K562 (cell line): ENCODE measurements around the gene ANKLE1. TPM values are rescaled to one million over a fixed set of nuclear protein-coding genes. Genes with fewer than 3 reads are reported as not detected.
A peak's percentile ranks its signal among the peaks of the same experiment; 100 is the strongest.

Source experiments
- ARID1B ChIP-seq: fragments of 450-650 bp; IDR thresholded peaks from 2 replicates; pipeline ENCODE4 v1.6.1; 2016; ENCODE audit warnings: antibody characterized with exemption, mild to moderate bottlenecking, inconsistent platforms
- BHLHE40 ChIP-seq: IDR thresholded peaks from 2 replicates; pipeline ENCODE4 v1.6.1; 2011; ENCODE audit warnings: low read length, improper control_type of control experiment
- CREB3 ChIP-seq: fragments of 450-650 bp; conservative IDR thresholded peaks from 2 replicates; pipeline ENCODE4 v1.6.1; 2016; ENCODE audit warnings: missing genetic modification characterization, low read depth, mild to moderate bottlenecking, missing compliant biosample characterization, moderate library complexity
- CTBP1 ChIP-seq: fragments of 450-650 bp; IDR thresholded peaks from 2 replicates; pipeline ENCODE4 v1.6.1; 2016; ENCODE audit warnings: borderline replicate concordance
- ETV6 ChIP-seq, 3 experiments: fragments of 150-350 bp in 1 of 3; sonication (generic) in 1 of 3; formaldehyde crosslinking in 1 of 3; IDR thresholded peaks; 2 replicates each; pipeline versions ENCODE4 v1.6.1 to v1.8.0; 2014 to 2022; ENCODE audit warnings: borderline replicate concordance in 2 of 3, low read depth in 2 of 3, antibody characterized with exemption in 1 of 3, low read length in 1 of 3, mild to moderate bottlenecking in 1 of 3, missing genetic modification reagents in 1 of 3
- FUS ChIP-seq: fragments of 200-400 bp; formaldehyde crosslinking; optimal IDR thresholded peaks from 2 replicates; pipeline ENCODE3; 2017; ENCODE audit warnings: low read depth, low read length
- GABPB1 ChIP-seq: sonication (generic); formaldehyde crosslinking; IDR thresholded peaks from 2 replicates; pipeline ENCODE4 v1.8.0; 2022; ENCODE audit warnings: mild to moderate bottlenecking, missing genetic modification reagents
- NFXL1 ChIP-seq: fragments of 450-650 bp; formaldehyde crosslinking; IDR thresholded peaks from 2 replicates; pipeline ENCODE4 v1.4.0; 2021; ENCODE audit warnings: mild to moderate bottlenecking
- POLR3A ChIP-seq: IDR thresholded peaks from 2 replicates; pipeline ENCODE4 v1.6.1; 2011; ENCODE audit warnings: borderline replicate concordance, mild to moderate bottlenecking, moderate library complexity; ENCODE audit not compliant: insufficient read length, insufficient read depth; ENCODE audit errors: extremely low read depth
- RBM39 ChIP-seq: fragments of 200-400 bp; formaldehyde crosslinking; optimal IDR thresholded peaks from 2 replicates; pipeline ENCODE3; 2018; ENCODE audit warnings: low read depth, low read length
- RFX7 ChIP-seq: fragments of 250-450 bp; sonication (Bioruptor Pico); IDR thresholded peaks from 2 replicates; pipeline ENCODE4 v1.5.1; 2021; ENCODE audit warnings: mild to moderate bottlenecking
- TCF15 ChIP-seq: fragments of 250-450 bp; sonication (Bioruptor Pico); IDR thresholded peaks from 2 replicates; pipeline ENCODE4 v1.8.0; 2022; ENCODE audit warnings: moderate library complexity, mild to moderate bottlenecking, inconsistent platforms
- ZBTB12 ChIP-seq: fragments of 250-450 bp; sonication (Bioruptor Pico); IDR thresholded peaks from 2 replicates; pipeline ENCODE4 v1.4.0; 2020
- ZFP36 ChIP-seq: fragments of 150-350 bp; IDR thresholded peaks from 2 replicates; pipeline ENCODE4 v1.6.1; 2018; ENCODE audit warnings: low read length, low read depth; ENCODE audit not compliant: partially characterized antibody
- ZFPM2 ChIP-seq: fragments of 250-450 bp; sonication (Bioruptor Pico); IDR thresholded peaks from 2 replicates; pipeline ENCODE4 v1.5.1; 2022; ENCODE audit warnings: mild to moderate bottlenecking
- ZNF217 ChIP-seq: sonication (generic); formaldehyde crosslinking; IDR thresholded peaks from 2 replicates; pipeline ENCODE4 v1.8.0; 2022; ENCODE audit warnings: mild to moderate bottlenecking, missing genetic modification reagents
- ZNF316 ChIP-seq: fragments of 450-650 bp; IDR thresholded peaks from 2 replicates; pipeline ENCODE4 v1.6.1; 2016
- ZNF583 ChIP-seq: fragments of 250-450 bp; sonication (Bioruptor Pico); IDR thresholded peaks from 2 replicates; pipeline ENCODE4 v1.4.0; 2020
- polyA plus RNA-seq, 8 experiments: library from polyadenylated mRNA; depleted of rRNA in 4 of 8; stranded (reverse) in 5 of 8; unstranded in 3 of 8; fragments of >200 nt; fragmentation: Nextera tagmentation in 2 of 8; fragmentation: Illumina TruSeq in 1 of 8; extraction: Ambion mirVana in 2 of 8; extraction: Trizol in 1 of 8; gene quantifications; 2 replicates each; pipeline versions ENCODE4 v1.2.1 to v1.2.3, GENCODE V29; 2011 to 2014; ENCODE audit warnings: inconsistent platforms in 1 of 8, missing spikeins in 1 of 8
- total RNA-seq, 7 experiments: library from RNA; depleted of rRNA in 6 of 7; stranded (reverse); fragments of >200 nt in 6 of 7; fragmentation: Illumina TruSeq in 2 of 7; extraction: Trizol in 2 of 7; gene quantifications; 2 replicates each; pipeline versions ENCODE4 v1.2.1 to v1.2.3, GENCODE V29; 2011 to 2021; ENCODE audit warnings: low replicate concordance in 1 of 7
- TF ChIP-seq, protein P1 (sequence below), 3 experiments: IDR thresholded peaks in 2 of 3; conservative IDR thresholded peaks in 1 of 3; 2 replicates each; pipeline ENCODE4 v1.5.1; 2011 to 2012; ENCODE audit warnings: low read length in 3 of 3, mild to moderate bottlenecking in 3 of 3, control low read depth in 2 of 3, improper control_type of control experiment in 1 of 3, inconsistent platforms in 1 of 3, low read depth in 1 of 3, mixed read lengths in 1 of 3, moderate library complexity in 1 of 3; ENCODE audit not compliant: insufficient read depth in 2 of 3
- TF ChIP-seq, protein P2 (sequence below): sonication (generic); formaldehyde crosslinking; IDR thresholded peaks from 2 replicates; pipeline ENCODE4 v1.8.0; 2022; ENCODE audit warnings: missing genetic modification reagents, mild to moderate bottlenecking, borderline replicate concordance

The ANKLE1 gene
- total and polyA plus RNA-seq, 9 of the 15 experiments (the other 6 are each of a cell fraction or from before 2014, with no cell fraction given), result 0.63 to 9.2 (median 2.9) TPM

- no peak for TF ChIP-seq ZNF583 (CRISPR knock-in tag)
- no peak for TF ChIP-seq CREB3 (tag)
- no peak for TF ChIP-seq GABPB1 (CRISPR knock-in tag)
- no peak for TF ChIP-seq ZBTB12 (CRISPR knock-in tag)
- TF ChIP-seq BHLHE40, result no peak
- TF ChIP-seq, protein P1, sequence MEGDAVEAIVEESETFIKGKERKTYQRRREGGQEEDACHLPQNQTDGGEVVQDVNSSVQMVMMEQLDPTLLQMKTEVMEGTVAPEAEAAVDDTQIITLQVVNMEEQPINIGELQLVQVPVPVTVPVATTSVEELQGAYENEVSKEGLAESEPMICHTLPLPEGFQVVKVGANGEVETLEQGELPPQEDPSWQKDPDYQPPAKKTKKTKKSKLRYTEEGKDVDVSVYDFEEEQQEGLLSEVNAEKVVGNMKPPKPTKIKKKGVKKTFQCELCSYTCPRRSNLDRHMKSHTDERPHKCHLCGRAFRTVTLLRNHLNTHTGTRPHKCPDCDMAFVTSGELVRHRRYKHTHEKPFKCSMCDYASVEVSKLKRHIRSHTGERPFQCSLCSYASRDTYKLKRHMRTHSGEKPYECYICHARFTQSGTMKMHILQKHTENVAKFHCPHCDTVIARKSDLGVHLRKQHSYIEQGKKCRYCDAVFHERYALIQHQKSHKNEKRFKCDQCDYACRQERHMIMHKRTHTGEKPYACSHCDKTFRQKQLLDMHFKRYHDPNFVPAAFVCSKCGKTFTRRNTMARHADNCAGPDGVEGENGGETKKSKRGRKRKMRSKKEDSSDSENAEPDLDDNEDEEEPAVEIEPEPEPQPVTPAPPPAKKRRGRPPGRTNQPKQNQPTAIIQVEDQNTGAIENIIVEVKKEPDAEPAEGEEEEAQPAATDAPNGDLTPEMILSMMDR (IDR thresholded peaks at IDR 0.05 in 2 of 3, conservative IDR thresholded peaks at IDR 0.05 in 1 of 3; ENCODE audit: insufficient read depth in 2 of 3, low read depth in 1 of 3, low read length in 3 of 3), result peak; percentile 88 to 96 (median 91)
- TF ChIP-seq, protein P2, sequence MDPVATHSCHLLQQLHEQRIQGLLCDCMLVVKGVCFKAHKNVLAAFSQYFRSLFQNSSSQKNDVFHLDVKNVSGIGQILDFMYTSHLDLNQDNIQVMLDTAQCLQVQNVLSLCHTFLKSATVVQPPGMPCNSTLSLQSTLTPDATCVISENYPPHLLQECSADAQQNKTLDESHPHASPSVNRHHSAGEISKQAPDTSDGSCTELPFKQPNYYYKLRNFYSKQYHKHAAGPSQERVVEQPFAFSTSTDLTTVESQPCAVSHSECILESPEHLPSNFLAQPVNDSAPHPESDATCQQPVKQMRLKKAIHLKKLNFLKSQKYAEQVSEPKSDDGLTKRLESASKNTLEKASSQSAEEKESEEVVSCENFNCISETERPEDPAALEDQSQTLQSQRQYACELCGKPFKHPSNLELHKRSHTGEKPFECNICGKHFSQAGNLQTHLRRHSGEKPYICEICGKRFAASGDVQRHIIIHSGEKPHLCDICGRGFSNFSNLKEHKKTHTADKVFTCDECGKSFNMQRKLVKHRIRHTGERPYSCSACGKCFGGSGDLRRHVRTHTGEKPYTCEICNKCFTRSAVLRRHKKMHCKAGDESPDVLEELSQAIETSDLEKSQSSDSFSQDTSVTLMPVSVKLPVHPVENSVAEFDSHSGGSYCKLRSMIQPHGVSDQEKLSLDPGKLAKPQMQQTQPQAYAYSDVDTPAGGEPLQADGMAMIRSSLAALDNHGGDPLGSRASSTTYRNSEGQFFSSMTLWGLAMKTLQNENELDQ (CRISPR knock-in tag), result no peak
- no peak for TF ChIP-seq ZFPM2 (CRISPR knock-in tag)
- TF ChIP-seq ZNF217, result no peak
- no peak for TF ChIP-seq ZNF316
- TF ChIP-seq RFX7 (CRISPR knock-in tag), result no peak
- TF ChIP-seq ETV6 (IDR thresholded peaks at IDR 0.05; ENCODE audit: borderline replicate concordance in 1 of 2, low read depth in 2 of 2, low read length in 1 of 2), result no peak
- TF ChIP-seq ETV6 (CRISPR knock-in tag; IDR thresholded peaks at IDR 0.05; ENCODE audit: borderline replicate concordance), result no peak
- no peak for TF ChIP-seq FUS
- TF ChIP-seq RBM39, result no peak
- peak; percentile 82; the same call in 1 of the 2 replicates for TF ChIP-seq CTBP1
- no peak for TF ChIP-seq ARID1B
- TF ChIP-seq NFXL1 (CRISPR knock-in tag), result no peak
- TF ChIP-seq ZFP36, result peak; percentile 90
- TF ChIP-seq TCF15, result no peak
- no peak for TF ChIP-seq POLR3A
These were observed 10.8 kb downstream of the ANKLE1 start (continued) for GRCh38 chr19:17292301-17293074.
